Right atrium auricular region (tissue), 2 donors: ENCODE data around the gene TRAF2. TPM values are rescaled to one million over a fixed set of nuclear protein-coding genes. Genes with fewer than 3 reads are reported as not detected.

Experiments used
- DNase-seq: peaks from one replicate; pipeline ENCODE4 v3.0.0-alpha.2; 2019; ENCODE audit warnings: low spot score
- H3K27ac ChIP-seq, 2 donors: fragments of 200-600 bp; sonication (generic); 1 replicate in 1 of 2; 2 replicates in 1 of 2; pipeline ENCODE4 v1.5.1; 2016 to 2019
- H3K27me3 ChIP-seq, 2 donors: fragments of 200-600 bp; sonication (generic); one replicate each; pipeline versions ENCODE4 v1.5.1 to v1.6.0; 2017 to 2019
- H3K36me3 ChIP-seq: fragments of 200-600 bp; sonication (generic); one replicate; pipeline ENCODE4 v1.5.1; 2016
- H3K4me1 ChIP-seq, 2 donors: fragments of 200-600 bp; sonication (generic); one replicate each; pipeline versions ENCODE4 v1.5.1 to v1.6.0; 2017 to 2019
- H3K4me3 ChIP-seq, 2 donors: fragments of 200-600 bp; sonication (generic); 1 replicate in 1 of 2; 2 replicates in 1 of 2; pipeline ENCODE4 v1.5.1; 2017 to 2019; ENCODE audit warnings: mild to moderate bottlenecking in 1 of 2, moderate library complexity in 1 of 2
- H3K9me3 ChIP-seq, 2 donors: fragments of 200-600 bp; sonication (generic); one replicate each; pipeline ENCODE4 v1.5.1; 2019
- total RNA-seq, 2 donors: library from RNA; depleted of rRNA; stranded (reverse); fragments of >200 nt; gene quantifications; one replicate each; pipeline ENCODE4 v1.1.0, GENCODE V29; 2016
- TF ChIP-seq, protein P1 (sequence below), 2 donors: fragments of 200-600 bp; sonication (generic); IDR thresholded peaks; one replicate each; pipeline ENCODE4 v1.5.1; 2019; ENCODE audit warnings: antibody characterized with exemption in 2 of 2

Gene TRAF2
- total RNA-seq, 2 donors from 2014 or later: 1.9 to 4.1 TPM

GRCh38 chr9:136963341-136963740 is 77.0 kb downstream of the TRAF2 start:
- TF ChIP-seq, protein P1, sequence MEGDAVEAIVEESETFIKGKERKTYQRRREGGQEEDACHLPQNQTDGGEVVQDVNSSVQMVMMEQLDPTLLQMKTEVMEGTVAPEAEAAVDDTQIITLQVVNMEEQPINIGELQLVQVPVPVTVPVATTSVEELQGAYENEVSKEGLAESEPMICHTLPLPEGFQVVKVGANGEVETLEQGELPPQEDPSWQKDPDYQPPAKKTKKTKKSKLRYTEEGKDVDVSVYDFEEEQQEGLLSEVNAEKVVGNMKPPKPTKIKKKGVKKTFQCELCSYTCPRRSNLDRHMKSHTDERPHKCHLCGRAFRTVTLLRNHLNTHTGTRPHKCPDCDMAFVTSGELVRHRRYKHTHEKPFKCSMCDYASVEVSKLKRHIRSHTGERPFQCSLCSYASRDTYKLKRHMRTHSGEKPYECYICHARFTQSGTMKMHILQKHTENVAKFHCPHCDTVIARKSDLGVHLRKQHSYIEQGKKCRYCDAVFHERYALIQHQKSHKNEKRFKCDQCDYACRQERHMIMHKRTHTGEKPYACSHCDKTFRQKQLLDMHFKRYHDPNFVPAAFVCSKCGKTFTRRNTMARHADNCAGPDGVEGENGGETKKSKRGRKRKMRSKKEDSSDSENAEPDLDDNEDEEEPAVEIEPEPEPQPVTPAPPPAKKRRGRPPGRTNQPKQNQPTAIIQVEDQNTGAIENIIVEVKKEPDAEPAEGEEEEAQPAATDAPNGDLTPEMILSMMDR (IDR thresholded peaks at IDR 0.05): no peak
- Histone ChIP-seq H3K4me1 (peaks cover 0 to 28% of the 10 kb centered on the region in 2 donors), H3K36me3 (no peaks in the 10 kb centered on the region), H3K9me3 (no peaks in the 10 kb centered on the region), H3K27me3 (no peaks in the 10 kb centered on the region), H3K27ac (no peak overlapping the region), H3K4me3 (no peak overlapping the region)
- no peak for DNase-seq

DNA sequence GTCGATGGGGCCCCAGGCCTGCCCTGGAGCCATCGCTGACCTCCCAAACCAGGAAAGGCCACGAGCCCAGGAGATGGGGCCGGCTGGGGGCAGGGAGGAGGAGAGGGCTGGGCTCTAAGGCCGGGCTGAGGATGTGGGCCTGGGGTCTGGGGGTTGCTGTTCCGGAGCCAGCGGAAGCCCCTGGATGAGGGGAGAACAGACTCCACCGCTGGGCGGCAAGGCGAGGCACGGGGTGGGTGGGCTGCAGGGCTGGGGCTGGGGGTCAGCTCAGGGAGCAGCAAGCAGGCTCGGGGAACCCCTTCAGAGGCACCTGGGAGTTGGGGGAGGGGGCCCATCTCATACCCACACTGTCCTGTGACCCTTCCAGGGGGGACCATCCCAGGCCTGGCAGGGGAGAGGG is 77.4 kb downstream of the TRAF2 start:
- TF ChIP-seq, protein P1 (IDR thresholded peaks at IDR 0.05): no peak
- no peaks in the 10 kb centered on the region for H3K27me3 ChIP-seq
- H3K27ac ChIP-seq: no peak overlapping the region
- no peaks in the 10 kb centered on the region for H3K36me3 ChIP-seq
- H3K4me3 ChIP-seq: no peak overlapping the region
- H3K9me3 ChIP-seq: no peaks in the 10 kb centered on the region
- no peak for DNase-seq
- peaks cover 0 to 28% of the 10 kb centered on the region in 2 donors for H3K4me1 ChIP-seq

DNA sequence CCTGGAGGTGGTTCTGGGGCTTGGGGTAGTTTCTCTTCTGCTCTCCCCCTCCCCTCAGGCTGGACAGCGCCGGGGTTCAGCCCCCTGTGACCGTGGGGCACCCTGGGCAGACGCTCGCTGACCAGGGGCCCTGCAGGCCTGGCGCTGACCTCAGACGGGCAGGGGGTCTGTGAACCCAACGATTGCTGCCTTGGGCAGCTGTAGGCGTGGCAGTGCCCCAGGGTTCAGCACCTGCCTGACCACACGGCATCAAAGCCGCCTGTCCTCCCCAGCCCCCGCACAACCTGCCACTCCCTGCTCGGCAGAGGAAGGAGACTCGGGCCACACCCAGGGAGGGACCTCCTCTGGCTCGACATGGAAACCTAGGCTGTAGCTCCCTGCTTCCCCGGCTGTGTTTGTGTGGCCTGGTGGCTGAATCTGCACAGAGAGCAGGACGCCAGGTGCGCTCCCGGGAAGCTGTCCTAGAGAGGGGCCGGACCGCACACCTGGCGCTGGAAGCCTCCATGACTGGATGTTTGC is 77.9 kb downstream of the TRAF2 start:
- Histone ChIP-seq H3K27ac (no peak overlapping the region), H3K4me3 (no peak overlapping the region), H3K9me3 (no peaks in the 10 kb centered on the region), H3K27me3 (no peaks in the 10 kb centered on the region), H3K36me3 (no peaks in the 10 kb centered on the region), H3K4me1 (peaks cover 0 to 28% of the 10 kb centered on the region in 2 donors)
- DNase-seq: no peak
- TF ChIP-seq, protein P1 (IDR thresholded peaks at IDR 0.05): no peak

- peaks cover 0 to 28% of the 10 kb centered on the region in 2 donors for H3K4me1 ChIP-seq
- no peak for DNase-seq
- H3K27me3 ChIP-seq: no peaks in the 10 kb centered on the region
- no peaks in the 10 kb centered on the region for H3K36me3 ChIP-seq
- H3K4me3 ChIP-seq: no peak overlapping the region
- TF ChIP-seq, protein P1 (IDR thresholded peaks at IDR 0.05): no peak
- no peaks in the 10 kb centered on the region for H3K9me3 ChIP-seq
- no peak overlapping the region for H3K27ac ChIP-seq
Measured at GRCh38 chr9:136964833-136965422, 78.6 kb downstream of the TRAF2 start.

- H3K27me3 ChIP-seq: no peaks in the 10 kb centered on the region
- H3K4me1 ChIP-seq: peaks cover 0 to 27% of the 10 kb centered on the region in 2 donors
- no peak overlapping the region for H3K4me3 ChIP-seq
- no peaks in the 10 kb centered on the region for H3K36me3 ChIP-seq
- DNase-seq: no peak
- H3K27ac ChIP-seq: no peak overlapping the region
- TF ChIP-seq, protein P1 (IDR thresholded peaks at IDR 0.05): no peak
- H3K9me3 ChIP-seq: no peaks in the 10 kb centered on the region
Measured at GRCh38 chr9:136965771-136966484, 79.6 kb downstream of the TRAF2 start.
